Measurements from ENCODE around the gene SUPT4H1. TPM values are rescaled to one million over a fixed set of nuclear protein-coding genes. Genes with fewer than 3 reads are reported as not detected.

SUPT4H1 gene
- polyA plus RNA-seq, 3 donors: 120 to 143 (median 142) TPM

DNA sequence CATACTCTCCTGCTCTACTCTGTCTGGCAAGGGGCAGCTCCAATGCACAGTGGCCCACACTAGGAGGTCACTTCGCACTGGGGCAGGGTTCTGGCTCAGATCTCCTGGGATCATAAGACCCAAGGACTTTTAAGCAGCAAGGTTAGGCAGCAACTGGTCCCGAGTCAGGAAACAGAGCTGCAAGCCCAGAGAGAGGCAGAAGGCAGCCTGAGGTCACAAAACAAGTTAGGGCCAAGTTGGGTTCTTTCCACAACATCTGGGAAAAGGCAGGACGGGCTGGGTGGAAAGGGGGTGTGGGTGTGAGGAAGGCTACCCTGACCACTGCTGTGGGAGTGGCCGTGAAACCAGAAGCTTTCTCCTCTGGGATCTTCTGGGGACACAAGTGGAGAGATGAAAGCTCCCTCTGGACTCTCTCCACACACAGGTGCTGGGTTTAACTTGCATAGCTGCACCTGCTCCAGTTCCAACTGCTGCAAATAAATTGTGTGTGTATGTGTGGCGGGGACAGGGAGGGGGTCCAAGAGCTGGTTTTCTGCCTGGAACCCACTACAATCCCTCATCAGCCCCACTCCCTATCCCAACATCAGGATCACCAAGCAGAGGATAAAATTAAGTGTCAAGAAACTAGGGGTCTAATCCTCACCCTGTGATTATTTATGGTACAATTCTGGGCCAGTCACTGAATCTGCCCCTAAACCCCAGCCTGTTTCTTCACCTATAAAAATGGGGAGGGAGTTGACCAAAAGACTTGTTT, 15.4 kb downstream of the SUPT4H1 start:
- DNase-seq (ENCODE audit: extremely low read depth in 1 of 11, low read depth in 9 of 11, low spot score in 4 of 11): no peak

DNA sequence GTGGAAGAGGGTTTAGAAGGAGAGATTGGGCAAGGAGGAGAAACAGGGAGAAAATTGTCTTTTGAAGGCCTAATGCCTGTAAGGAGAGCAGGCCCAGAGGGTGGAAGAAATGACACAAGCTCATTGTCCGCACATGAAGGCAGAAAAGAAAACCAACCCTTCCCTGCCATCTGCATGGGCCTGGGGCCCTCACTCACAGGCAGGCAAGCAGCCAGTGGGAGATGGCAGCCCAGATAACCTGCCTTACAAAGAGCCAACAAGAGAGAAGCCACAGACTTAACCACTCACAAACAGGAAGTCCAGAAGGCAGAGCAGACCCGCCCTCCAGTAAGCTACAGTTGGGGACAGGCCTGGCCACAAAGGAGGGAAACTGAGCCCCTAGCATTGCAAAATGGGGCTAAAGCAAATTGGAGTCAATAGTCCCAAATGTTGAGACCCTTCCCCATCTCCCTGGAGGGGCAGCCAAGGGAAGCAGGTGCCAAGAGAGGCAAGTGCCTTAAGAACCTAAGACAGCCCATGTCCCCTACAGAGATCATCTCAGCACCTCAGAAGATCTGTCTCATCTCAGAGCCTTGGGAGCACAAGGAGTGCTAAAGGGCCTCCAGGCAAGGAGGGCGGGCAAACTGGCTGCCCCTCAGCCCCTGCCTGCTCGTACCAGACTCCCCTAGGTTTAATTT, 16.1 kb downstream of the SUPT4H1 start:
- no peak for DNase-seq (ENCODE audit: extremely low read depth in 1 of 11, low read depth in 9 of 11, low spot score in 4 of 11)

DNA sequence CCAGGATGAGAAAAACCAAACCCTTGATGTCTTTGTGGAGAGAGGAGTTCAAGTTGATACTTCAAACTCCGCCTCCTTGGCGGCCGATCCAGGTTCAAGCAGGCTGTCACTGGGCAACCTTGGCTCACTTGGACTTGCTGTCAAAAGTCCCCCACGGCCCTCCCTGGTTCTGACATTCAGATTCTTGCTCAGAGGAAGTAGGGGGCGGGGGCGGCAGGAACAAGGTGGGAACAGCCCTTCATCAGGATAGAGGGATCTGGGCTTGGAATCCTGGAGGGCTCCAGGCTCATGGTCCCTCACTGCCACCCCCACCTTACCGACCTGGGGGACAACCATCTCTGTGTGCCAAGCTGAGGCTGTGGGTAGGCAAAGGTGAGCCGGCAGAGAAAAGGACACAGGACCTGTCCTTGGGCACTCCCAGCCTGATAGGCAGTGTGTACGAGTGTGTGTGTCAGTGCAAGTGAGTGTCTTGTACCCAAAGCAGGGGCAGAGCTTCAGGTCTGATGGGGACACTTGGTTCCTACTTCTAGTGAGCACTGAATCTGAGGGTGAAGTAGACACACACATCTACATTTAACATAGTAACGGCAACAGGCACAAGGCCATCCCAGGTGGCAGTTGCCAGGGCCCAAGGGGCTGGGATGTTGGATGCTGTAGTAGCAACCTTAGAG, 16.8 kb downstream of the SUPT4H1 start:
- no peak for DNase-seq (ENCODE audit: extremely low read depth in 1 of 11, low read depth in 9 of 11, low spot score in 4 of 11)

DNA sequence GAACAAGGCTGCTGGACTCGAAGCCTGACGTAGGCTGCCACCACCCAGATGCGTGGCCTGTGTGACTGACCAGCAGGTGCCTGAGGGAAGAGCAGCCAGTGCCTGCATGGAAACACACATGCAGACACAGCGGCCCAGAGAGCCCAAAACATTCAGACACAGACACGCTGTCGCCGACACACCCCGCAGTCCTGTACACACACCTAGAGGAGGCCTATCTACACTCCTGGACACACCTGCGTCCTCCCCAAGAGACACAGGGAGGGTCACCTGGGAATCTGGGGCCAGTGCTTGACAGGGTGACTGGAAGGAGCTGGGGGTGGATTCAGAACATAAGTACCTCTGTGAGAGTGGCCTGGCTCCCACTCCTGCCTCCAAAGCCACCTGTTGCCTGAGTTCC, 17.3 kb downstream of the SUPT4H1 start:
- no peak for DNase-seq (ENCODE audit: extremely low read depth in 1 of 11, low read depth in 9 of 11, low spot score in 4 of 11)

DNA sequence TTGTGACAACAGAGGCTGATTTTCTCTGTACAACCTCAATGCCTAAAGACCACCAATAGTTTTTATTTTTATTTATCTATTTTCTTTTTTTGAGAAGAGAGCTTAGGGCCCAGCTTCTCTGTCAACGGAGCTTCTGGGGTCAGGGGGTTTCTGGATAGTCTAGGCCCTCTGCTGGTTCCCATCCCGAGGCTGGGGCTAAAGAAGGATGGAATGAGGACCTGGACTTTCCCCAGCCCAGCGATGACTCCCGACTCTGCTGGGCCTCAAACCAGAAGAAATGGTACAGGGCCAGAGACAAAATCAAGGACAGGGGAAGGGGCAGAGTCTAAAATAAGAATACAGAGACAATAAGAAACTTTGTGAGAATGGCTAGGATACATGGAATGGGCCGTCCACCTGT, 17.7 kb downstream of the SUPT4H1 start:
- DNase-seq (ENCODE audit: extremely low read depth in 1 of 11, low read depth in 9 of 11, low spot score in 4 of 11): no peak

DNA sequence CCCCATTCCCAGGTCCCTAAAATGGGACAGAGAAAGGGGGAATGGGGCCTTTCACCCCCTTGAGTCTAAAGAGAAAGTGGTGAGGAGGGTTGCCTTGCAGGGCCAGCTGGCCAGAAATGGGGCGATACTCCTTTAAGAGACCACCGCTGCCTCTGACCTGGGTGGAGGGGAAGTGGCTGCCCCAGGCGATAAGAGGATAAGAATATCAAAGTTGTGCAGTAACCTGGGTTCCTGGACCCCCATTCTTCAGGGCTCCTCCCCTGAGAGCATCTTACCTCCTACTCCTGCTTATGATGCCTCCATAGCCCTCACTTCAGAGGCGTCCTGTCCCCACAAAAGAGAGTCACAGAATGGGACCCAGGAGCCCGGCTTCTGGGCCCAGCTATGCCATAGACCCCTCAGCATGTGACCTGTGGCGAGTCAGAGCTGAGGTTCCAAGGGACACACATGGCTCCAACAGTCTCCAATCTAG, 18.2 kb downstream of the SUPT4H1 start:
- DNase-seq (ENCODE audit: extremely low read depth in 1 of 11, low read depth in 9 of 11, low spot score in 4 of 11): no peak

DNA sequence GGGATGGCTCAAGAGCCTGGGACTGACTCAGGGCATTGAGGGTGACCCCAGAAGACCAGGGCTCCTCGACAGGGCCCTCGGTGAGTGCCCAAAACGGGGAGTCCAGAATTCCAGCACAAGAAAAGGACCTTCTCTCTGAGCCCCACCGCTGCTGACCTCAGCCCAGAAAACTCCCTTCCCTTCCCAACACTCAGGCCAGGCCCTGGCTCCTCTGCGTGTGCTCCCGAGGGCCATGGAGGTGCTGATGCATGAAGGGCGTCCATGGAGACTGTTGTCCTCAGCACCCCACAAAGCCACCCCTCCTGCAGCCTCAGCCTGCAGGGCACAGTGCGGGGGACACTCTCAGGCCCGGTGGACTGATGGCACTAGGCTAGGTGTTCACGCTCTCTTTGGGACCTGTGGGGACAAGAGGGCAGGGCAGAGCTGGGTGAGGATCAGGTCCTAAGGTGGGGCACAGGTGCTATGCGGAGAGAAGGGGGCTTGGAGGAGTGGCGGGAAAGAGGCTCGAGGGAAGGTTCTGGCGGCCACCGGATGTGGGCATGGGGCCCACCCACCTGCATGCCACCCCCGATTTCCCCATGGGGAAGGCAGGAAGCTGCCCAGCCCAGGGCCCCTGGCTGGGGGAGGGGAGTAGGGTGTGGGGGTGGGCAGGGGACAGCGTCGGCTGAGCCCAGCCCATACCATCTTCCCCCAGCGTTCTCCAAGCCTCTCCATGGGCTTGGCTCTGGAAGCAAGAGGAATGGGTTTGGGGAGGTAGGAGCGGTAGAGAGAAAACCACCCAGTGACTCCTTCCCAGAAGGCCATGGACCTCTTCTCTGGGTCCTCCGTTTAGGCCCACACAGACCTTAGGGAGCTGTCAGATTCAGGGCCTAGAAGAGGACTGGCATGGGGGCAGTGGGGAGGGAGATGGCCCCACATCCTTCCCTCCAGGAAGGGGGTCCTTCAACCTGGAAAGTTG, 18.9 kb downstream of the SUPT4H1 start:
- no peak for DNase-seq (ENCODE audit: extremely low read depth in 1 of 11, low read depth in 9 of 11, low spot score in 4 of 11)

DNA sequence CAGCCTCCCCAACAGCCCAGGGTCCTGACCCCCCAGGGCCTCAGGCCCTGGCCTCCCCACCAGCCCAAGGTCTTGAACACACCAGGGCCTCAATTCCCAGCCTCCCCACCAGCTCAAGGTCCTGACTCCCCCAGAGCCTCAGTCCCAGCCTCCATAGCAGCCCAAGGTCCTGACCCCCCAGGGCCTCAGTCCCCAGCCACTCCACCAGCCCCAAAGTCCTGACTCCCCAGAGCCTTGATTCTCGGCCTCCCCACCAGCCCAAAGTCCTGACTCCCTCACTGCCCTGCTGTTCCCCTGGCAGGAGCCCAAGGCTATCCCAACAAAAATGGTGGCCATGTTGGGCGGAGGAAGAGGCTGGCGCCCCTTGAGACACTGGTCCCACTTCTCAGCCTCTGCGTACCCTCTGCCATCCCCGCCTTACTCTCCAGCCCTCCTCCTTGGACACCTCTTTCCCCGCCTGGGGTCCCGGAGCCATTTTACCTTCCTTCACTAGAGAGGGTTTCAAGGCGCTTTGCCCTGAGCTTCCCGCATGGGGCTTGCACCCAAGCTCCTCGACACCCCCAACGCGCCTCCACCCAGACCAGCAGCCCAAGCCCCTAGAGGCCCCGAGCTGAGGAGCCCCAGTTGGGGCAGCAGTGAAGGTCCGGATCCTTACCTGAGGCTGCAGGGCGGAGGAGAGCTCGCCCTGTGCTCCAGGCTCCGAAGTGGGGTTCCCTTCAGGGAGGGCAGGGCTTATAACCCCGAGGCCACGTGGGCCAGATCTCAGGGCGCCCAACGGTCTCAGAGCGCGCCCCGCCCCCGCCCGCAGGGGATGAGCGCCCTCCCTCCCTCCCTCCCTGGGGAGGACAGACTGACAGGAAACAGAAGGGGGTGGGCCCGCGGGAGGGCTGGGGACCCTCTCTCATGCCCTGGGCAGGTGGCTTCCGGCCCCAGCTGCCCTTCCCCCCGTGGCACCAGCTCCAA, 19.9 kb downstream of the SUPT4H1 start:
- DNase-seq (ENCODE audit: extremely low read depth in 1 of 11, low read depth in 9 of 11, low spot score in 4 of 11): no peak

DNA sequence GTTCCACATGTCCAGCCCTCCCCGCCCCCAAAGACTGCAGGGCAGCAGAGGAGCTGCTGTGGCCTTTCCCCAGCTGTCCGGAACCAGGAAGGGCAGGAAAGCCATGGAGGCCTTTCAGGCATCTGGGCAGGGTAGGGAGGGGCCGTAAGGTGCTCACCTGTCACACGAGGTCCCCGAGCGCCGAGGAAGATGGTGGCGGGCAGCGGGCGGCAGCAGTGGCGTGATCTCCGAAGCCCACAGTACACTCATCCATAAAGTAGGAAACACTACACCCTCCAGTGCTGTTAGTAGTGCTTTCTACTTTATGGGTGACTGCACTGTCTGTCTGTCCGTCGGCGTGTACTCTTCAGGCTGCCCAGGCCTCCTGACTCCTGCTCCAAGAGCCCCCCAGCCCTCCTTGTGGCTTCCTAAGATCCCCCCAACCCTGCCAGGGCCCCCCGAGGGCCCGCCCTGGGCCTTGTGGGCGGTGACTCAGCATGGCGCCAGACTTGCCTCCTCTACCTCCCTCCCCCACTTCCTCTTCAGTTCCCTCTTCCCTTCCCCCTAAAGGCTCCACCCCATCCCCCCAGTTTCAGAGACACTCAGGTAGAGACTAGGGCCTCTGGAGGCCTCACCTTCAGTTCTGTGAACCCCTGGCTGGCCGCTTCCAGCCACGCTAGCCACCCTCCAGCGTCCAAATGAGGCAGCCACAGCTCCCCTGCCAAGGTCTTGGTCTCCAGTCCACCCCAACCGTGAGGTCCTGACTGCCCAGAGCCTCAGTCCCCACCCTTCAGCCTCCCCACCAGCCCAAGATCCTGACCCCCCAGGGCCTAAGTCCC, 20.8 kb downstream of the SUPT4H1 start:
- DNase-seq (ENCODE audit: extremely low read depth in 1 of 11, low read depth in 9 of 11, low spot score in 4 of 11): no peak

DNA sequence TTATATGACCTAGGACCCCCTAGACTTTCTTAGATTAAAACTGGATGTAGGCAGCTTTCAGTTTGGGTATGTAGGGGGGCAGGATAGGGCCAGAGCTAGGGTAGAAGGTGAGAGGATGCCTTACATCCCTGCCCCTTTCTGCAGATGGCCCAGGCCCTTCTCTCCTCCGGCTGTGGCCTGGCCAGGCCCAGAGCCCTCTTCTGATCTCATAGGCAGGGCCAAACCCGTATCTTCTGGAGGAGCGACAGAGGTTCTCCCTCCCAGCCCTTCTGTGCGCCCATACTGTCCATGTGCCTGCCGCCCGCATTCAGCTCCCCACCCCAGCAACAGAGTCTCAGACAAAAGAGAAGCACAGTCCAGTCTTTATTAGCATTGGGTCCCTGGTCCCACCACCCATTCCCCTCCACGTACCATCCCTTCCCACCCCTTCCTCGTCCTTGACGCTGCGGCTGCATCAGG, 21.4 kb downstream of the SUPT4H1 start:
- DNase-seq (ENCODE audit: extremely low read depth in 1 of 11, low read depth in 9 of 11, low spot score in 4 of 11): no peak

DNA sequence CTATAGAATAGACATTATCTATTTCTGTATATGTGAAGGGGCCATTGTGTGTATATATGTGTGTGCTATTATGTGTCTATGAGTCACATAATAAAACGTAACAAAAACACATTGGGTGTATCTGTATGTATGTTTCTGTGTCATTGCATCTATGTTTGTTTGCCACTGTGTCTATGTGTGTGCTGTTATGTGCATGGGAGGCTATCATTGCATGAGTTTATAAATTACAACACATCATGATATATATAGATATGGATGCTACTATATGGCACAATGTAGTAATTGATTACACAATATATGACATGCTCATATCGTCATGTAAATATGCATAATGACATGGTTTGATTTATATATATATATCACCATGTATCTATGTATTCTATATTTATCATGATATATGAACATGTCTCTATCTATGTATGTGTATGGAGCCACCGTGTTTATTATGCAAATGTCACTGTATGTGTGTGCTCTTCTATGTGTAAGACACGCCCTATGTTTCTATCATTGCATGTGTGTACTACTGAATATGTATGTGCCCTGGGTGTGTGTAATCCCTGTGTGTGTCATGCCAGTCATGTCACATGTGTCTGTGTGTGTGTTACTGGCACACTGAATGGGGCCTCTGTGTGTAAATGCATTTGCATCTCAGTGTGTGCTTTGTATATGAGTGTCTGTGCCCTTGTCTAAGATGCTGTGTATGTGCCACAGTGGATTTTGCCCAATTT, 22.0 kb downstream of the SUPT4H1 start:
- no peak for DNase-seq (ENCODE audit: extremely low read depth in 1 of 11, low read depth in 9 of 11, low spot score in 4 of 11)

DNA sequence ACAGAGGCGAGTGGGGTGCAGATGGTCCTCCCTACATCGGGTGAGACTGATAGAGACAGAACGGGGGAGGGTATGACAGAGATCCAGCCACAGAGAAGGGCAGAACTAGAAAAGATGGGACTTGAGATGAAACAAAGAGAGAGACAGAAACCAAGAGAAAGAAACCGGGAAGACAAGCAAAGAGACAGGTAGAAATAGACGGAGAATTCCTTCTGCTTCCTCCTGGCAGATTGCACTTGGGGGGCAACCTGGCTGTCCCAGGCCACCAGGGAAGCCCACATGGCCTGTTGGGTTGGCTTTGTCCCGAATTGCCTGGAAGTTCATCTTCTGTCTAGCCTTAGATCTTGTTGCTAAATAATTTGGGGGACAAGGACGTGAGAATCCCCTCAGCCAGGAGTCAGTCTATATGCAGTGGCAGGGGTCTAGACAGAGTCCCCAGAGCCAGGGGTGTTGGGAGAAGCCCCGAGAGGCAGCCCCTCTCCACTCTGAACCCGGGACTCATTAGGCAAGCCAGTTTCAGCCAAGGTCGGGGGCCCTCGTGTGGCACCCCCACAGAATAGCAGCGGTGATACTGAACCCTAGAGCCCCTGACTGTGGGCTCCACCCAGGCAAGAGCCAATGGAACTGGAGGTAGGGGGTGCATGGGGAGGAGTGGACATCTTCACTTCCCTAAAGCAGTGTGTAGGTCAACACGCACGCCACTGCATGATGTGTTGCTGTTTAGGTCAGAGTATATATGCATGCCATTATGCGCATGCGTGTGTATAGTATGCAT, 22.8 kb downstream of the SUPT4H1 start:
- no peak for DNase-seq (ENCODE audit: extremely low read depth in 1 of 11, low read depth in 9 of 11, low spot score in 4 of 11)

DNA sequence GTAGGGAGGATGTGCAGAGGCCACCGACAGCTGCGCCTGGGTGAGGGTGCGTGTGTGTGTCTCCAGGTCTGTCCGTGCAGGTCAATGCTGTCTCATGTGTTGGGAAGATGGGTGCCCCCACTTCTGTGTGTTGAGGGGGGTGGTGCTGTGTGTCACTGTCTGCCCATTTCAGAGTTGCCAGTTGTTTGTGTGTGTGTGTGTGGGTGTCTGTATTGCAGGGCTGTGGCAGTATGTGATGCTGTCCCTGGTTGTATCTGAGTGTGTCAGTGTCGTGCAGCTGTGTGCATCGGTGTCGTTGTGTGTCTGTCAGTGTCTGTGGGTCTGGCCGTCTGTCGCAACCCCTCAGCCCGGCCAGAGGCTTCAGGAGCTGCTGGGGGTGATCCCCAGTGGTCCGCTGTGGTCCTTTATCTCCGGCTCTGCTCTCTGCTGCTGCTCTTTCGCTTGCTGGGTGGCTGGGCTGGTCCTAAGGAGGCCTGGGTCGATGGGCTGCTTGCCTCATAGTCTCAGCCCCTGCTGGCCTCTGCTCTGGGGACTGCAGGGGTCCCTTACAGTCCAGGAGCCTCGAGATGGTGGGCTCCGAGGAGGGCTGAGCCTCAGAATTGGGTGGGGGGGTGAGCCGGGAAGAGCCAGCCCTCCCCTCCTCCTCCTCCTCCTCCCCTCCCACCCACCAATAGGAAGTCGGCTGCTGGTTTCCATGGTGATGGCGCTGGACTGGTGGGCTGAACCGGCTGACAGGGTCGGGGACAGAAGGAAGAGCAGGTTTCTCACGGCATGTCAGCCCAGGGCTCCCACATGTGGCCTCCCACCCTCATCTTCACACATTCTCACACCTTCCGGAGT, 23.6 kb downstream of the SUPT4H1 start, which contains the start of gene TSPOAP1:
Gene TSPOAP1, minus strand, starts transcription at position 601 of the 840 bp plus-strand sequence. CDS start 875 bp downstream, outside the sequence.
- DNase-seq (ENCODE audit: extremely low read depth in 1 of 11, low read depth in 9 of 11, low spot score in 4 of 11): peak in 2 of 11 donors; percentile 42 to 58

DNA sequence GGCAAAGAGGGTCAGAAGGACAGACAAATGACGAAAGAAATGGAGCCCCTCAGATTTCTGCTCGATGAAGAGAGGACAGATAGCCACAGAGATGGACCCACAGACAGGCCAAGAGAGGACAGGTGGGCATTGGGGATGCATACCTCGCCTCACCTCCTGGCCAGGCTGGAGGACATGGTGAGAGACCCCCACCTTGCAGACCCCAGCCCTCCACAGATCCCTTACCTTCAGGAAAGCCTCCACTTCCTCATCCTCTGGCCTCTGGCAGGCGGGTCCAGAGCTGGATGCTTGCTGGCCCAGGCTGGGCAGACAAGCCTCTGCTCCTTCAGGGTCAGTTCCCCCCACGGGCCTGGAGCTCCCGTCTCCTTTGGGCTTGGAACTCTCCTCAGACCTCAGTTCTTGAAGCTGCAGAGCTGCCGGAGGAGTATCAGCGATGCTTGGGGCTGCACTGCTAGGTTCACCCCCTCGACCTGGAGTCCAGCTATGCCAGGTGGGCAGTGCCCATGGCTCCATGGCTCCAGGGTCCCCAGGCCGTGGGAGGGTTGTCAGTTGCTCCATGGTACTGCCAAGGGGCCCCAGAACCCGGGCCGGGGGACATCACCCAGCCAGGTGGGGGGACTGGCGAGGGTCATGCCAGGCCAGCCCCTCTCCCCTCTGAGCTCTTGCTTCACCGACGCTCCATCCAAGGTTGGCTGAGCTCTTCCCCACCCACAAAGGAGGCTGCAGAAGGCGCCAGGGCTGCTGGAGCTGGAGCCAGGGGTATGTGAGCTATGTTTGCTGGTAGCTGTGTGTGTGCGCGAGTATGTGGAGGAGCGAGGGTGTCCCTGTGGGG, 24.4 kb downstream of the SUPT4H1 start:
- DNase-seq (ENCODE audit: extremely low read depth in 1 of 11, low read depth in 9 of 11, low spot score in 4 of 11): no peak
